Measurements from ENCODE around the gene PLB1. TPM values are rescaled to one million over a fixed set of nuclear protein-coding genes. Genes with fewer than 3 reads are reported as not detected.

The PLB1 gene
- total RNA-seq, 1 donor from 2014 or later: 2.5 TPM

- H3K27ac ChIP-seq: peak overlapping the region; percentile 46
- no peak overlapping the region for H3K4me3 ChIP-seq
- TF ChIP-seq CTCF (IDR thresholded peaks at IDR 0.05) (peak; percentile 85 to 90 (median 86)), POLR2A (IDR thresholded peaks at IDR 0.05) (no peak), POLR2AphosphoS5 (IDR thresholded peaks at IDR 0.05; ENCODE audit: insufficient read depth in 1 of 2, low read depth in 1 of 2) (peak in 1 of 2 donors; percentile 15)
- intact Hi-C loops (cut with DNase I): no loop called here
- no peaks in the 10 kb centered on the region for H3K9me3 ChIP-seq
- no peaks in the 10 kb centered on the region for H3K27me3 ChIP-seq
- no peaks in the 10 kb centered on the region for H3K36me3 ChIP-seq
- no peak for DNase-seq (ENCODE audit: extremely low spot score in 2 of 2)
- H3K4me1 ChIP-seq: peaks cover 34% of the 10 kb centered on the region
These were observed 43.3 kb upstream of the PLB1 start for GRCh38 chr2:28452534-28453081.

- Histone ChIP-seq H3K4me3 (no peak overlapping the region), H3K4me1 (peaks cover 26% of the 10 kb centered on the region), H3K27ac (peak overlapping the region; percentile 46), H3K36me3 (no peaks in the 10 kb centered on the region), H3K27me3 (no peaks in the 10 kb centered on the region), H3K9me3 (no peaks in the 10 kb centered on the region)
- TF ChIP-seq POLR2A (IDR thresholded peaks at IDR 0.05) (no peak), POLR2AphosphoS5 (IDR thresholded peaks at IDR 0.05; ENCODE audit: insufficient read depth in 1 of 2, low read depth in 1 of 2) (no peak), CTCF (IDR thresholded peaks at IDR 0.05) (no peak)
- intact Hi-C loops (cut with DNase I): no loop called here
- DNase-seq (ENCODE audit: extremely low spot score in 2 of 2): no peak
These were observed 42.5 kb upstream of the PLB1 start for GRCh38 chr2:28453396-28453795.

- Histone ChIP-seq H3K4me1 (peaks cover 17% of the 10 kb centered on the region), H3K27me3 (no peaks in the 10 kb centered on the region), H3K36me3 (no peaks in the 10 kb centered on the region), H3K9me3 (no peaks in the 10 kb centered on the region), H3K4me3 (no peak overlapping the region), H3K27ac (peak overlapping the region; percentile 11)
- TF ChIP-seq POLR2A (IDR thresholded peaks at IDR 0.05) (no peak), CTCF (IDR thresholded peaks at IDR 0.05) (no peak), POLR2AphosphoS5 (IDR thresholded peaks at IDR 0.05; ENCODE audit: insufficient read depth in 1 of 2, low read depth in 1 of 2) (no peak)
- intact Hi-C loops (cut with DNase I): no loop called here
- DNase-seq (ENCODE audit: extremely low spot score in 2 of 2): no peak
These were observed 41.6 kb upstream of the PLB1 start for GRCh38 chr2:28454016-28454930.

GRCh38 chr2:28457237-28457636 lies 38.6 kb upstream of the PLB1 start:
- Histone ChIP-seq H3K4me3 (no peak overlapping the region), H3K36me3 (no peaks in the 10 kb centered on the region), H3K4me1 (peaks cover 8% of the 10 kb centered on the region), H3K9me3 (no peaks in the 10 kb centered on the region), H3K27ac (no peak overlapping the region), H3K27me3 (no peaks in the 10 kb centered on the region)
- TF ChIP-seq POLR2AphosphoS5 (IDR thresholded peaks at IDR 0.05; ENCODE audit: insufficient read depth in 1 of 2, low read depth in 1 of 2): no peak
- no peak for TF ChIP-seq CTCF (IDR thresholded peaks at IDR 0.05)
- no peak for TF ChIP-seq POLR2A (IDR thresholded peaks at IDR 0.05)
- intact Hi-C loops (cut with DNase I): no loop called here
- no peak for DNase-seq (ENCODE audit: extremely low spot score in 2 of 2)

- no peak overlapping the region for H3K27ac ChIP-seq
- TF ChIP-seq POLR2AphosphoS5 (IDR thresholded peaks at IDR 0.05; ENCODE audit: insufficient read depth in 1 of 2, low read depth in 1 of 2) (no peak), CTCF (IDR thresholded peaks at IDR 0.05) (no peak), POLR2A (IDR thresholded peaks at IDR 0.05) (no peak)
- H3K36me3 ChIP-seq: no peaks in the 10 kb centered on the region
- no peaks in the 10 kb centered on the region for H3K27me3 ChIP-seq
- H3K4me3 ChIP-seq: no peak overlapping the region
- no peak for DNase-seq (ENCODE audit: extremely low spot score in 2 of 2)
- no peaks in the 10 kb centered on the region for H3K9me3 ChIP-seq
- no peaks in the 10 kb centered on the region for H3K4me1 ChIP-seq
- intact Hi-C loops (cut with DNase I): no loop called here
These were observed 34.8 kb upstream of the PLB1 start for GRCh38 chr2:28461056-28461455.
